H1 (cell line): ENCODE results near the gene DLAT. TPM values are rescaled to one million over a fixed set of nuclear protein-coding genes. Genes with fewer than 3 reads are reported as not detected.
A peak's percentile ranks its signal among the peaks of the same experiment; 100 is the strongest.

Source experiments
- CHD7 ChIP-seq: fragments of 300-600 bp; sonication (generic); IDR thresholded peaks from 2 replicates; pipeline ENCODE4 v1.7.1; 2012; ENCODE audit warnings: low read length, moderate library complexity, mild to moderate bottlenecking, inconsistent platforms; ENCODE audit not compliant: insufficient replicate concordance
- CREB1 ChIP-seq: IDR thresholded peaks from 2 replicates; pipeline ENCODE4 v1.6.1; 2012; ENCODE audit warnings: inconsistent platforms
- CTCF ChIP-seq, 3 experiments: IDR thresholded peaks; 1 replicate in 2 of 3; 2 replicates in 1 of 3; pipeline versions ENCODE4 v1.5.1 to v1.6.1; 2011; ENCODE audit warnings: low read length in 3 of 3, mild to moderate bottlenecking in 3 of 3, inconsistent platforms in 2 of 3, low read depth in 1 of 3, moderate library complexity in 1 of 3; ENCODE audit not compliant: insufficient read depth in 1 of 3; ENCODE audit errors: control extremely low read depth in 1 of 3
- KDM5A ChIP-seq: fragments of 200-600 bp; IDR thresholded peaks from 2 replicates; pipeline ENCODE4 v1.7.1; 2012; ENCODE audit warnings: mild to moderate bottlenecking, low read length, inconsistent platforms, mixed read lengths
- POLR2A ChIP-seq, 2 experiments: IDR thresholded peaks; 1 replicate in 1 of 2; 2 replicates in 1 of 2; pipeline ENCODE4 v1.6.1; 2011; ENCODE audit warnings: low read depth in 2 of 2, low read length in 2 of 2, mild to moderate bottlenecking in 2 of 2; ENCODE audit errors: control extremely low read depth in 1 of 2
- TBP ChIP-seq: IDR thresholded peaks from 2 replicates; pipeline ENCODE4 v1.6.1; 2011; ENCODE audit warnings: low read depth, low read length, improper control_type of control experiment
- TEAD4 ChIP-seq: IDR thresholded peaks from 2 replicates; pipeline ENCODE4 v1.6.1; 2012; ENCODE audit warnings: low read depth, low read length, inconsistent platforms, mixed read lengths
- YY1 ChIP-seq: IDR thresholded peaks from 2 replicates; pipeline ENCODE4 v1.6.1; 2011; ENCODE audit warnings: low read depth, mild to moderate bottlenecking, low read length
- polyA plus RNA-seq, 7 experiments: library from polyadenylated mRNA; depleted of rRNA in 3 of 7; stranded (reverse) in 5 of 7; unstranded in 2 of 7; fragments of >200 nt in 5 of 7; fragments of 200-250 nt in 2 of 7; gene quantifications; 1 replicate in 5 of 7; 2 replicates in 1 of 7; 4 replicates in 1 of 7; pipeline versions ENCODE4 v1.2.1 to v1.2.3, GENCODE V29; 2011 to 2013; ENCODE audit warnings: missing spikeins in 2 of 7, mixed read lengths in 2 of 7
- total RNA-seq: library from RNA; stranded (reverse); fragmentation: NEBNext Ultra II Directional; extraction: Animal tissue kit (Norgen Biotek cat#: 25700); gene quantifications from 2 replicates; pipeline ENCODE4 v1.2.1, GENCODE V29; 2021

The DLAT gene
- total and polyA plus RNA-seq, 2 of the 8 experiments (the other 6 are each of a cell fraction or from before 2014, with no cell fraction given): 23.1 to 66.2 TPM

DNA sequence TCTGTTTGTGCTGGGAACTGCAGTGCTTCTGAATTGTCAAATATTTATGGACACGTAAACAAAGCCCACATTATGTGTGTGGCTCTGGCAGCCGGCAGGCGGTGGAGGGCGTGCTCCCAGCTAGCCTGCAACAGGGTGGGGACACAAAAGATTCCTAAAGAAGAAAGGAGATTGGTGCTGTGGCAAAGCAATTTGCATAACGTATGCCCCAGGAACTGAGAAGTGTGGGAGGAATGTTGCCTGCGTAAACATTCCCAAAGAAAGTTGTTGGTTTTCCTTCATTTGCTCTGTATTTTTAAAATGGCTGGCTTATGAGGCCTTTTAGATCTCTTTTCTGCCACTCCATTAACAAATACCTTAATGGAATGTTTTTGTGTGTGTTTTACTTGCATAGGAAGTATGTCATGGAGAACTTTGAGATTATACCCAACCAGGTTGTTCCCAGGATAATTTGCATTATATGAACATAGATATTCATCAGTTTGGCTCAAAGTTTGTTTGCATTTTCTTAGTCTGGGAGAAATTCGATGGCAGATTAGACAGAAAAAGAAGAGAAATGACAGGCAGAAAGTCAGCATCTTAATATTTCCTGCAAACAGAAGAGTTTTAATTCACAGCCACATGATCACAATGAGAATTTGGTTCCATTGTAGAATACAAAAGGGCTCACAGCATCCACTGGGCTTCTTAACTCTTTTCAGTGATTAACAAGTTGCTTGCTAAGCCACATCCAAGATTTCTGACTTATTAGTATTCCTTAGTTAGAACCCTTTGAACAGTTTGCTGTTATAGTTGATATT is 41.8 kb upstream of the DLAT start (continued):
- TF ChIP-seq CHD7 (peak; percentile 86), POLR2A (IDR thresholded peaks at IDR 0.05; ENCODE audit: control extremely low read depth in 1 of 2, low read depth in 2 of 2, low read length in 2 of 2) (peak; percentile 22 to 67; a peak in 2 of 3 replicates), CREB1 (no peak), CTCF (IDR thresholded peaks at IDR 0.05; ENCODE audit: control extremely low read depth in 1 of 3, insufficient read depth in 1 of 3, low read depth in 1 of 3, low read length in 3 of 3) (peak; percentile 27 to 32 (median 32); a peak in 3 of 4 replicates), TEAD4 (peak; percentile 71), TBP (peak; percentile 34; the same call in 1 of the 2 replicates), YY1 (peak; percentile 70; the same call in 1 of the 2 replicates), KDM5A (no peak)
